GM12872 (cell line): Measurements from ENCODE around the gene ABTB2.

ENCODE experiments used
- CTCF ChIP-seq: IDR thresholded peaks from 3 replicates; pipeline ENCODE4 v1.5.1; 2011; ENCODE audit warnings: low read depth, mild to moderate bottlenecking, low read length, moderate library complexity; ENCODE audit not compliant: insufficient read depth

ABTB2 gene

GRCh38 chr11:34315394-34315793 lies 42.4 kb downstream of the ABTB2 start:
- no peak for TF ChIP-seq CTCF

GRCh38 chr11:34314936-34315335 lies 42.9 kb downstream of the ABTB2 start:
- TF ChIP-seq CTCF = no peak

- no peak for TF ChIP-seq CTCF
These were observed 43.6 kb downstream of the ABTB2 start for GRCh38 chr11:34314176-34314575.

- 0 out of 3 replicates have a peak, but pooled peaks have one; percentile 5 for TF ChIP-seq CTCF
These were observed 44.7 kb downstream of the ABTB2 start for GRCh38 chr11:34313099-34313517.

- no peak for TF ChIP-seq CTCF
These were observed 46.7 kb downstream of the ABTB2 start for GRCh38 chr11:34311126-34311525.

- no peak for TF ChIP-seq CTCF
These were observed 47.8 kb downstream of the ABTB2 start for GRCh38 chr11:34309965-34310364.

GRCh38 chr11:34308913-34309585 lies 48.8 kb downstream of the ABTB2 start:
- TF ChIP-seq CTCF = no peak
